Fibroblast of skin of right quadriceps (primary cell): Measurements from ENCODE around the gene OXSR1.

Experiments used
- DNase-seq: peaks from one replicate; pipeline ENCODE4 v3.0.0-alpha.2; 2013

OXSR1 gene

DNA sequence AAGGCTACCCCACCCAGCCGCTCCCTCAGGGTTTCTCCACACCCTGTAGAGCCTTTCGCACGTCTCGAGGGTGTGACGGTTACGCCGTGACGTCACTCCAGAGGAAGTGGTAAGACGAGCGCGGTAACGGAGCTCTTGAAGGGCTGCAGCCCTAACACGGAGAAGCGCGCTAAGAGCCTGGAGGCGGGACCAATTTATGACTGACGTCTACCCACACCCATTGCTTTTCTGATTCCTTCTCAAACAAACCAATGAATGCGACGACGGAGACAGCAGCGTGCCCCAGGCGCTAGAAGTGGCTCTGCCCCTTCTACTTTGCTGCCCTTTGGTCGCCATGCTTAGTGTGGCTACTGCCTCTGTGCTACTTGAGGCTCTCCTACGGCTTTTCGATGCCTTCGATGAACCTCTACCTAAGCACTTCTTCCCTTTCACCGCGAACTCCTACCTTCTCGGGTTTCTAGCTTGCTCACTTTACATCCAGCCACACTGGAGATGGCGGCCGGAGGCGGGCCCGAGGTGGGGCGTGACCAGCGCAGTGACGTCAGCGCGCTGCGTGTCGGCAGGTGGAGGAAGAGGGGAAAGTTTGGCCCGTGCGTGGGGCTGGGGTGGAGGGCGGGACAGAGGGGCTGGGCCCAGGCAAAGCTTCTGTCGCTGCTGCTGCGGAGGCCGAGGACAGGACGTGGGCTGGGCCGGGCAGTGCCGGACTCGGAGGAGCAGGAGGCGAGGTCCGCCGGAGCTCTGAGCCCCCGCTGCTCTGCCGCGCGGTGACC lies at the start of gene OXSR1:
Gene OXSR1 (plus strand): TSS at position 586 of the 770 bp plus-strand sequence. CDS start 340 bp downstream, outside the sequence.
- DNase-seq = peak; percentile 100

- no peak for DNase-seq
These were observed 49.5 kb upstream of the OXSR1 start for GRCh38 chr3:38115645-38116427.

GRCh38 chr3:38116471-38117162 lies 48.7 kb upstream of the OXSR1 start:
- no peak for DNase-seq

DNA sequence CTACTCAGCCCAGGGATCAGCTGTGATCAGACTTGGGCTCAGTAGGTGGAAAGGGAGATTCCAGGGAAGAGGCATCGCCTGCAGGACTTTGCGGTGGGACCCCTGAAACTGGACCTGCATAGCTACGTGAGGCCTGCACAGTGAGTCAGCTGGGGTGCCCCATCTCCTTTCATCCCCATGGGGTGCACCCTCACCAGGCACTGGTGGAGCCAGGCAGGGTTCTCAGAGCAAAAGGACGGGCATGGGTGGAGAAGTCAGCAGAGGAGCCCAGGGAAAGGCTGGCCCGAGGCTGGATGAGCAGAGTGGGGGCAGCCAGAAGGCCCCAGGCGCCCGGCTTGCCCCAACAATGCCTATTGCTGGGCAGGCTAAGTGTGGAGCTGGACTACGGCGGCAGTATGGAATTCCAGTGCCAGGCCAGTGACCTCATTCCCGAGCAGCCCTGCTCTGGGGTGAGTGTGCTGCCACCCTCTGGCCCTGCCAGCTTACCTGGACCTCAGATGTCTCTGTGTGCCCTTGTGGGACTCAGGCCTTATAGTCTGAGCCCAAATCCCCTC lies 48.1 kb upstream of the OXSR1 start:
- no peak for DNase-seq

- peak; percentile 48 for DNase-seq
These were observed 47.5 kb upstream of the OXSR1 start for GRCh38 chr3:38117748-38118420.

DNA sequence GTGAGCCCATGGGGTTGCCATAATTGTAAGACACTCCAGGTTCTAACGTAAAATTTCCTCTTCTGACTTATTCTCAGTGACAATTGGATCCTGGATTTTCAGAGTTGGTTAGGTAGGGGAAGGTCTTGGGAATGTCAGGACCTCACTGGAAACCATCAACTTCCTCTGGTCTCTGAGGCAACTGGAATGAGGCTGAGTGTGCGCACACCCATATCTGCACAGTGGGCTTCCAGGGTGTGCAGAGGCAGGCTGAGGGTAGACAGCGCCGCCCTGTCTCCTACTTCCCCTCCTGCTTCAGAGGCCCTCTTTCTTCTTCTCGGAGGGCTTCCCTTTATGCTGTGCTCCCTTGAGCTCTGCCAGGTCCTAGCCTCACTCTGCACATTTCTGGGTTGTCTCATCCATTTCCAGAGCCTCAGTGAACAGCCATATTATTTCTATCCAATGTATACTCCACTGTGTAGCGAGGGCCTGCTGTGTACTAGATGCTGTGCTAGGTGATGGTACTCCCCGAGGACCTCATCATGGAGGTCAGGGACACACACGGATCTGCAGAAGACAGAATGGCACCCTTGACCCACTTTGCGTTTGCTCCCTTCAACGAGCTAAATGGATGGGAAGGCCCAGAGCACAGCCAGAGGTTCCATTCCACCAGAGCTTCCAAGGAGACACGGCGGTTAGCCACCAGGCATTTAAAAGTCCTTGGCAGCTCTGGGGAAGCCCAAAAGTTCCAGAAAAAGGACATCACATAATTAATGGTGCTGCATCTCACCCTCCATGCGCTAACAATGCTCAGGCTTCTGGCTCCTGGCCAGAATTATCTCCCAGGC lies 46.7 kb upstream of the OXSR1 start:
- DNase-seq = no peak

DNA sequence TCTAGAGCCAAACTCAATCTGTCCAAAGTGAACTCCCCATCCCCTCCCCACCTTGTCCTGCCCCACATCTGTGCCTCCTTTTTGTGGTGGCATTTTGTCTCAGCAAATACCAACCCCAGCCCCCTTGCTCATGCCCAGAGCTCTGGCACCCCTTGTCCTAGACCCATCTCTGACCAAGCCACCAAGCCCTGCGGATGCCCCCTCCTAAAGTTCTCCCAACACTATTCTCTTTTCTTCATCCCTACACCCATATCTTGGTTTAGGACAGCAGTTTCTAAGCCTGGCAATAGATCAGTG lies 46.1 kb upstream of the OXSR1 start:
- DNase-seq = no peak

- DNase-seq = no peak
These were observed 45.3 kb upstream of the OXSR1 start for GRCh38 chr3:38119821-38120692.

DNA sequence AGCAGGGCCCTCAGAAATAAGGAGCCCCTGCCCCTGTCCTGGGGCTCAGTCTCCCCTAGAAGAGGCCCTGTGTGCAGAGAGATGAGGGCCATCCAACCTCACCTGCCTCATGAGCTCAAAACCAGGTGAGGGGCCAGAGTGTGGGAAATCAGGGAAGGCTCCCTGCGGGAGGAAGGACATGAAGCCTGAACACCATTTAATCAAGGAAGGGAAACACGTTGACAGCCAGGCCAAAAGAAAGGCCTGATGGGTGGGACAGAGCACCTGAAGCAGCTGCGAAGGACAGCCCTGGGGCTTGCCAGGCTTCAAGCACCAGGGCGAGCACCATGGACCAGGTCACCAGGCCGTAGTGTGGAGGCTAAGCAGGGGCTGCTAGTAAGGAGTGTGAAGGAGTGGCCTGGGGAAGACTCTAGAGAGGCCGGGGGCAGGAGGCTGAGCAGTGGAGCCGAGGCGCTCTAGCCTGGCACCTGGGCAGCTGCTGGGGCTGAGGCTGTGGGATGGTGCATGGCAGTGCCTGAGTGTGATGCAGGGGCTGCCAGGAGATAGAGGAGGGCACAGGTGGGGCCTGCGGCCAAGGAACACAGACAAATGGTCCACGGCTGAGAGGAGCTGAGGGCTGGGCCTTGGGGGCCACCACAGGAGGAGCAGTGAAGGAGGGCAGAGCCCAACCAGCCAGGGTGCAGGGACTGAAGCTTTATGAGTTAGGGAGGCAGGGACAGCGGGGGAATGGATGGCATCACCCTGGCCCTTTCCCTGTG lies 44.5 kb upstream of the OXSR1 start:
- no peak for DNase-seq

DNA sequence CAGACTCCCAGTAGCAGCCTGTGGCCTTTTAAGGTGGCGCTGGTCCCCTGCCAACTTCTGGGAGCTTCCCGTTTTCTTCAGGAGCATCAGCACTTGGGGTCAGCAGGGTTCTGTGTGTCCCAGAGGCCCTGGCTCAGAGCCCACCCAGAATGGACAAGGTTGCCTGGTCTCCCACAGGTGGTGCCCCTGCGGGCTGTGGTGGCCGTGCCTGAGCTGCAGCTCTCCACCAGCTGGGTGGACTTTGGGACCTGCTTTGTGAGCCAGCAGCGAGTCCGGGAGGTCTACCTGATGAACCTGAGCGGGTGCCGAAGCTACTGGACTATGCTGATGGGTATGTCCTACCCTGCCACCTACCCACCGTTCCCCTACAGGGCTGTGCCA lies 43.9 kb upstream of the OXSR1 start:
- DNase-seq = no peak

DNA sequence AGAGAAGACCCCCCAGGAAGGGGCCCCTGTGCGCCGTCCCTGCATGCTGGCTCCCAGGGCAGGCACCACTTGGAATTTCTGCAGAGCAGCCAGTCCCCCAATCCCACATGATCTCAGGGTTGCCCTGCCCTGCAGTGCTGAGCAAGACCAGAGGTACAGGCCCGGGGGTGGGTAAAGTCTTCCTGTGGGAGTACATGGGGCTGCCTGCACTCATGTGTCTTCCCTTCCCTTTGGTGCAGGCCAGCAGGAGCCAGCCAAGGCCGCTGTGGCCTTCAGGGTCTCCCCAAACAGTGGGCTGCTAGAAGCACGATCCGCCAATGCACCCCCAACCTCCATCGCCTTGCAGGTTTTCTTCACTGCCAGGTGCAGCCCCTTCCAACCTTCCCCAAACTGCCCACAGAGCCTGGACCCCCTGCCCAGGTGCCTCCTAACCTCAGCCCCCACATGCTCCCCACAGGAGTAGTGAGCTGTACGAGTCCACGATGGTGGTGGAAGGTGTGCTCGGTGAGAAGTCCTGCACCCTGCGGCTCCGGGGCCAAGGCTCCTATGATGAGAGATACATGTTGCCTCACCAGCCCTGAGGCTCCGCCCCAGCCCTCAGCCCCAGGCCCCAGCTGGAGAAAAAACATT lies 43.4 kb upstream of the OXSR1 start:
- DNase-seq = no peak

- no peak for DNase-seq
These were observed 42.5 kb upstream of the OXSR1 start for GRCh38 chr3:38122712-38123290.

GRCh38 chr3:38124324-38125122 lies 40.8 kb upstream of the OXSR1 start:
- no peak for DNase-seq

- DNase-seq = no peak
These were observed 39.8 kb upstream of the OXSR1 start for GRCh38 chr3:38125305-38126120.

DNA sequence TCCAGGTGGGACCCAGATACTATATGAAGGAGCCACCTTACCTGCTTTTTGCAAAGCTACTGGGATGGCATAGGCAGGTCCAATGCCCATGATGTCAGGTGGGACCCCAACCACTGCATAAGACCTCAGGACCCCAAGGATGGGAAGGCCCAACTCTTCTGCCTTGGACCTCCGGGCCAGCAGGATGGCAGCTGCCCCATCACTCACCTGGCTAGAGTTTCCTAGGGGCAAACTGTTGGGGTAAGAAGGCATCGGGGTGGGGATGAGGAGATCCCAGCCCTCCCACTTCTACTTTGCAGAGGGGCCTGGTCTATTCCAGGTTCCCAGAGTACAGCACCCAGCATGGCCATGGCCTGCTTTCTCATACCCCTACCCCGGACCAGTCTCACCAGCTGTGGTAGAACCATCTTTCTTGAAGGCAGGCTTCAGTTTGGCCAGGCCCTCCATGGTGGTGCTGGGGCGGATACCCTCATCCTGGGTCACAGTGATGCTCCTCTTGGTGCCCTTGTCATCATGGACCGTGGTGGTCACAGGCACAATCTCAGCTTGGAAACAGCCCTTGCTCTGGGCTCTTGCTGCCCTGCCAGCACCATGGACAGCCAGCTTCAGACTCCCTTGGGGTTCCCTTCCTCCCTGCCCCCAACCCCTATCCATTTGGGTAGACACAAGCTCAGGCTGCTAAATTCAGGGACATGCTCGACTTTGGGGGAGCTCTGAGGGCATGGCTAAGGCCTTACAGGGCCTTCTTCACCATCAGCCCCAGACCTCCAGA lies 39.0 kb upstream of the OXSR1 start:
- no peak for DNase-seq

DNA sequence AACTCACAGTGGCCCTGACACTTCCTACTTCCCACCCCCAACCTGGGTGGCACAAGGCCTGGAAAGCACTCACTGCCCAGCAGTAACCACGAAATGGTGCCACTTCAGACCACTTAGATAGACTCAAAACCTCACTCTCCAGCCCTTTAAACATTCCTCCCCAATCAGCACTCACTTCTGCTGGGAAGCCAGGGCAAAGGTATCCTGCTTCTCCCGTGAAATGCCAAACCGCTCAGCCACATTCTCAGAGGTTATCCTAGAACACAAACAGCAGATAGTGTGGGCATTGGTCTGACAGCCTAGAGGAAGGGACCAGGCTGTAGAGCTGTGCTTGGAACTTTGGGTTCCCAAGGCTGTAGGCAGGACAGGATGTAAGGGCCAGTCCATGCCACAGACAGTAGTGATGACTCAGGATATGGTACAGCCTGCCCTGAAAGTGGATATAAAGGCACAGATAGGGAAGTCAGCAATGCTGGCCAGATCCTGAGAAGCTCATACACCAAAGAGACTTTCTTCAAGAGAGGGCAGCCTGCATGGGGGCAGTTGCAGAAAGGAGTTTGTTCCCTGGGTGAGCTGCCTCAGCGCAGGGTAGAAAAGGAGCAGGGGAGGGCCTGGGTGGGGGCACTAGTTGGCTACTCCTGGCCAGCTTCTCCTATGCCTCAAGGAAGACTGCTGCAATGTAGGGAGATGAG lies 37.6 kb upstream of the OXSR1 start:
- no peak for DNase-seq
